Brain microvascular endothelial cell (primary cell): Measurements from ENCODE around the gene YY1.
"Not testable (repeated sequence)": the region's sequence is repeated elsewhere in the genome, so short reads cannot be mapped to it uniquely, and the experiment has no call there.

ENCODE experiments used
- DNase-seq: peaks from one replicate; pipeline ENCODE4 v3.0.0-alpha.2; 2020
- H3K27ac ChIP-seq: fragments of 250-450 bp; sonication (Bioruptor Pico); 2 replicates; pipeline ENCODE4 v1.5.1; 2020; ENCODE audit warnings: mild to moderate bottlenecking, moderate library complexity
- H3K27me3 ChIP-seq: fragments of 250-450 bp; sonication (Bioruptor Pico); replicated peaks from 2 replicates; pipeline ENCODE4 v1.5.1; 2020; ENCODE audit warnings: mild to moderate bottlenecking
- H3K36me3 ChIP-seq: fragments of 250-450 bp; sonication (Bioruptor Pico); replicated peaks from 2 replicates; pipeline ENCODE4 v1.5.1; 2020; ENCODE audit warnings: mild to moderate bottlenecking
- H3K4me3 ChIP-seq: 2 replicates; pipeline ENCODE4 v1.5.1; 2011; ENCODE audit warnings: low read depth, mild to moderate bottlenecking, control low read depth, low read length, moderate library complexity
- CTCF ChIP-seq: IDR thresholded peaks from 2 replicates; pipeline ENCODE4 v1.5.1; 2011; ENCODE audit warnings: low read depth, mild to moderate bottlenecking, moderate library complexity, low read length, control low read depth, inconsistent platforms; ENCODE audit errors: missing control alignments
- in situ Hi-C: cut with HindIII; loops from 2 replicates; pipeline ENCODE4 v1.10.0; 2017; ENCODE audit warnings: low sequenced_read_pairs, low pct_ligation_motif_present

YY1 gene

GRCh38 chr14:100293497-100294212 is 54.7 kb downstream of the YY1 start:
- in situ Hi-C loops: no loop called here
- TF ChIP-seq CTCF: no peak
- no peaks in the 10 kb centered on the region for H3K27me3 ChIP-seq
- H3K36me3 ChIP-seq: peaks cover 9% of the 10 kb centered on the region
- no peak overlapping the region for H3K4me3 ChIP-seq
- H3K27ac ChIP-seq: no peak overlapping the region
- no peak for DNase-seq

GRCh38 chr14:100294213-100294962 is 55.4 kb downstream of the YY1 start:
- no peak for DNase-seq
- no peak overlapping the region for H3K4me3 ChIP-seq
- TF ChIP-seq CTCF: no peak
- in situ Hi-C loops: no loop called here
- H3K27ac ChIP-seq: no peak overlapping the region
- H3K36me3 ChIP-seq: peaks cover 9% of the 10 kb centered on the region
- no peaks in the 10 kb centered on the region for H3K27me3 ChIP-seq

GRCh38 chr14:100294963-100295330 is 56.0 kb downstream of the YY1 start:
- in situ Hi-C loops: no loop called here
- H3K4me3 ChIP-seq: no peak overlapping the region
- H3K36me3 ChIP-seq: peaks cover 9% of the 10 kb centered on the region
- no peak for DNase-seq
- H3K27ac ChIP-seq: no peak overlapping the region
- no peaks in the 10 kb centered on the region for H3K27me3 ChIP-seq
- TF ChIP-seq CTCF: no peak

GRCh38 chr14:100295376-100296105 is 56.6 kb downstream of the YY1 start:
- no peak for DNase-seq
- peaks cover 9% of the 10 kb centered on the region for H3K36me3 ChIP-seq
- in situ Hi-C loops: no loop called here
- no peak overlapping the region for H3K4me3 ChIP-seq
- H3K27me3 ChIP-seq: no peaks in the 10 kb centered on the region
- no peak overlapping the region for H3K27ac ChIP-seq
- TF ChIP-seq CTCF: no peak

DNA sequence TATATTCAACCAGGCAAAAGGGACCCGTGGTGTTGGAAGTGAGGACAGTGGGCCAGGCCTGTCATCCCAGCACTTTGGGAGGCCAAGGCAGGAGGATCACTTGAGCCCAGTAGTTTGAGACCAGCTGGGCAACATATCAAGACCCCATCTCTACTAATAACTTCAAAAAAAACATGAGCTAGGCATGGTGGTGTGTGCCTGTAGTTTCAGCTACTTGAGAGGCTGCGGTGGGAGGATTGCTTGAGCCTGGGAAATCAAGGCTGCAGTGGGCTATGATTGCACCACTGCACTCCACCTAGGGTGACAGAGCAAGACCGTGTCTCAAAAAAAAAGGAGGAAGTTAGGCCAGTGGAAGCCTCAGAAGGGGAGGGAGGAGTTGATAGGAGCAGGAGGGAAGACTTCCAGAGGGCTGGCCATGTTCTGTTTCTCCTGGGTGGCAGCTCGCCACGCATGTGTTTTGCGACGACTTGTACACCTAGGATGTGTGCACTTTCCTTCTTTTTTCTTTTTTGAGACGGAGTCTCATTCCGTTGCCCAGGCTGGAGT is 57.2 kb downstream of the YY1 start:
- peaks cover 9% of the 10 kb centered on the region for H3K36me3 ChIP-seq
- TF ChIP-seq CTCF: no peak

DNA sequence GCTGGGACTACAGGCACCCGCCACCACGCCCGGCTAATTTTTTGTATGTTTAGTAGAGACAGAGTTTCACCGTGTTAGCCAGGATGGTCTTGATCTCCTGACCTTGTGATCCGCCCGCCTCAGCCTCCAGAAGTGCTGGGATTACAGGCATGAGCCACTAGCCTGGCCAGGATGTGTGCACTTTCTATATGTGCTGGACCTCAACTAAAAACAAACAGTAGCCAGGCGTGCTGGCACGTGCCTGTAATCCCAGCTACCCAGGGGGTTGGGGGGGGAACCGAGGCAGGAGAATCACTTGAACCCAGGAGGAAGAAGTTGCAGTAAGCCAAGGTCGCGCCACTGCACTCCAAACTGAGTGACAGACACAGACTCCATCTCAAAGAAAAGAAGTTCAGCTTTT is 57.8 kb downstream of the YY1 start:
- H3K27me3 ChIP-seq, H3K36me3 ChIP-seq, in situ Hi-C loops, H3K27ac ChIP-seq, H3K4me3 ChIP-seq, DNase-seq: not testable (repeated sequence)

More for the DNA sequence above, 57.2 kb downstream of the YY1 start:
- no peak for DNase-seq
- Histone ChIP-seq H3K4me3 (no peak overlapping the region), H3K27ac (no peak overlapping the region), H3K27me3 (no peaks in the 10 kb centered on the region)
- in situ Hi-C loops: no loop called here
